ENCODE measurements around the gene PPARG.

PPARG gene

DNA sequence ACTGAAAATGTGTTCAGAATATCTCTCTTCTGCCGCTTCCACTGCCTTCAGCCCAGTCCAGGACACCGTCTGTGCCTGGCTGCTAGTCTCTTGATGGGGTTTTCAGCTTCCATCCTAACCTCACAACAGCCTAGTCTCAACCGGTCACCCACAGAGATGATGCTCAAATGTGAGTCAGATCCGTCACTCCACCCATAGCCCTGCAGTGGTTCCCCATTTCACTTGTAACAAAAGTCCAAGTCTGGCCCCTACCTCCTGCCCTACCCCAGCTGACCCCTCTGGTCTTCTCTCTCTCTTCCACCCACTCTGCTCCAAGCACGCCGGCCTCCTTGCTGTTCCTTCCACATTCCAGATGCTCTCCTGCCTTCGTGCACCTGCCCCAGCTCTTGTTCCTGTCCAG lies 68.1 kb downstream of the PPARG start:
- no peak overlapping the region for H3K4me3 ChIP-seq (ENCODE audit: low read depth, low read length)
- TF ChIP-seq CTCF (IDR thresholded peaks at IDR 0.05; ENCODE audit: borderline replicate concordance, insufficient read depth, low read depth, low read length), result no peak

DNA sequence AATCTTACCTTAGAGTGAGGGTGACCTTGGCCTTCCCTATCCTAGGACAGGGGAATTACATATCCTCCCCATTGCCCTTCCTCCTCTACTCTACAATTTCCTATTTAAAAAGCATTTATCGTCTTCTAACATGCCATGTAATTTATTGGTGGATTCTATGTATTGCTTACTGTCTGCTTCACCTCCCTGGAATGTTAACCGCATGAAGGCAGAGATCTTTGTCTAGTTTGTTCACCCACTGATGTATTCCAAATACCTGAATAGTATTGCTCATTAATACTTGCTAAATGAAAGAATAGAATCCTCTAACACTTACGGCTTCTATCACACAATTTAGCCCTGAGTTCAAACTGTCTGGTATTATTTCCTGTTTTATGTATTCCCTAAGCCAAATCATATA lies 68.6 kb downstream of the PPARG start:
- TF ChIP-seq CTCF (IDR thresholded peaks at IDR 0.05; ENCODE audit: borderline replicate concordance, insufficient read depth, low read depth, low read length), result no peak
- H3K4me3 ChIP-seq (ENCODE audit: low read depth, low read length), result no peak overlapping the region

- TF ChIP-seq CTCF (IDR thresholded peaks at IDR 0.05; ENCODE audit: borderline replicate concordance, insufficient read depth, low read depth, low read length), result no peak
Measured at GRCh38 chr3:12363397-12364195, 74.7 kb downstream of the PPARG start.

GRCh38 chr3:12367346-12367745 lies 78.5 kb downstream of the PPARG start:
- H3K4me3 ChIP-seq (ENCODE audit: low read depth, low read length), result no peak overlapping the region
- TF ChIP-seq CTCF (IDR thresholded peaks at IDR 0.05; ENCODE audit: borderline replicate concordance, insufficient read depth, low read depth, low read length), result no peak

More at GRCh38 chr3:12363397-12364195, 74.7 kb downstream of the PPARG start:
- H3K4me3 ChIP-seq (ENCODE audit: low read depth, low read length), result no peak overlapping the region

GRCh38 chr3:12369029-12369428 lies 80.2 kb downstream of the PPARG start:
- H3K4me3 ChIP-seq (ENCODE audit: low read depth, low read length), result no peak overlapping the region
- TF ChIP-seq CTCF (IDR thresholded peaks at IDR 0.05; ENCODE audit: borderline replicate concordance, insufficient read depth, low read depth, low read length), result no peak

DNA sequence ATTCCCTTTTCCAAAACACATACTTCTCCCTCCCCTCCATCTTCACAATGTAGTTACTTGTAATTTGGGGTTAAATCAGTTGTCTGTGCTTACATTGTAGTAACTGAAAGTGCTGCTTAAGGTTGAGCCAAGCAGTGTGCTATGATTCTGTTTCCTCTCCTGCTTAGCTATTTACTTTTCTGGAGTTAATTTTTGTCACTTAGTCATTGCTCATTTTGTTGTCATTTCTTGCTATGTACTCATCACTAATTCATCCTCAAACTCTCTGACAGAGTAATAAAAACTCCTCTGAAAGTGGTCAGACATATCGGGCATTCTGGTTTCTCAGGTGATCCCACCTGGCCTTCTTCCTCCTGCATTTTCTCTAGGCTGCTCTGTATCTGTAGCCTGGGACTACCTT lies 80.7 kb downstream of the PPARG start:
- no peak overlapping the region for H3K4me3 ChIP-seq (ENCODE audit: low read depth, low read length)
- TF ChIP-seq CTCF (IDR thresholded peaks at IDR 0.05; ENCODE audit: borderline replicate concordance, insufficient read depth, low read depth, low read length), result no peak

DNA sequence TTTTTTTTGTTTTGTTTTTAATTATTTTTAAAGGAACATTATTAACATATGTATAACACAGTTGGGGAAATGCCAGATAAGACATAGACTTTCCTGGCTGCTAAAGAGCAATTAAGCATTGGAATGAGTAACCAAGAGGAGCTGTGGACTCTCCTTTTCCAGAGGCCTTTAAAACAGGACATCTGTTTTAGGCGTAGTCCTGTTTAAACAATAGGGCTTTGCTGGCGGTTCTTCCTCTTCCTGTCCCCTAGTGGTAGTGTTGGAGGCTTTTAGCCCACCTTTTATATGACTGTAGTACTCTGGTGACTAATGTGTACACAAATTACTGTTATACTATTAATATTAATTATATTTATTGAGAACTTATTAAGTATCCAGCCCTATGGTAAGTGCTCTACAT lies 81.9 kb downstream of the PPARG start:
- H3K4me3 ChIP-seq (ENCODE audit: low read depth, low read length), result no peak overlapping the region
- no peak for TF ChIP-seq CTCF (IDR thresholded peaks at IDR 0.05; ENCODE audit: borderline replicate concordance, insufficient read depth, low read depth, low read length)
